C4-2B (cell line): ENCODE data around the gene CMBL.

Source experiments
- ZFX ChIP-seq: fragments of 450-650 bp; IDR thresholded peaks from 2 replicates; pipeline ENCODE4 v1.6.1; 2017
- TF ChIP-seq, protein P1 (sequence below): fragments of 450-650 bp; conservative IDR thresholded peaks from 2 replicates; pipeline ENCODE4 v1.5.1; 2017; ENCODE audit warnings: mild to moderate bottlenecking

DNA sequence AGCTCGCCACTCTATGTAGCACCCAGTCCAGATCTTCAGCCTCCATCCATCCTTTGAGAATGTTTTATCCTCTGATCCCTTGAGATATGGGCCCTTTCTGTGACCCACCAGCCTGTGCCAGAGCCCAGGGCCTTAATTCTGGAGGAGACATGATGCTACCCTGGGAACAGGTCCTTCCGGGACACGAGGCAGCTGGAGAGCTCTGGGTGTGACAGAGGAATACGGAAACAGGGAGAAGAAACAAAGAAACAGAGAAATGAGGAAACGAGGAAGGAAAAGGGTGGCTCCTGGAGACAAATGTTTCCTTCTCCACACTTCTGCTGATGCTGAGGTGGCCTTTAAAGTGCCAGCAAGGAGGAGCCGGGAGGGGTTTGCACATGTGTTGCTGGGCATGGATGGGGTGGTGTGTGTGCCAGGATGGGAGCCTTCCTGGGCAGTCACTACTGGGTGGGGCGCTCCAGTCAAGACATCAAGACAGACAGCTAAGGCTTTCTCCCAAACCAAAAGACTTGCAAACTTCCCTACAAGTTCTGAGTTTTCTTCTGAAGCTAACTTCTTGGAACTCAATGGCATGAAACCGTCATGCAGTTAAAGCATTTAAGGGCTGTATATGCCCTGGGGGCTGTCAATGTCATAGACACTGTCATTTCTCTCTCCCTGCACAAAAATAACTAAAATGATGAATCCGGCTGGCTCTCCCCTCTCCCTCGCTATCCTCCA is 23.0 kb upstream of the CMBL start:
- TF ChIP-seq, protein P1, sequence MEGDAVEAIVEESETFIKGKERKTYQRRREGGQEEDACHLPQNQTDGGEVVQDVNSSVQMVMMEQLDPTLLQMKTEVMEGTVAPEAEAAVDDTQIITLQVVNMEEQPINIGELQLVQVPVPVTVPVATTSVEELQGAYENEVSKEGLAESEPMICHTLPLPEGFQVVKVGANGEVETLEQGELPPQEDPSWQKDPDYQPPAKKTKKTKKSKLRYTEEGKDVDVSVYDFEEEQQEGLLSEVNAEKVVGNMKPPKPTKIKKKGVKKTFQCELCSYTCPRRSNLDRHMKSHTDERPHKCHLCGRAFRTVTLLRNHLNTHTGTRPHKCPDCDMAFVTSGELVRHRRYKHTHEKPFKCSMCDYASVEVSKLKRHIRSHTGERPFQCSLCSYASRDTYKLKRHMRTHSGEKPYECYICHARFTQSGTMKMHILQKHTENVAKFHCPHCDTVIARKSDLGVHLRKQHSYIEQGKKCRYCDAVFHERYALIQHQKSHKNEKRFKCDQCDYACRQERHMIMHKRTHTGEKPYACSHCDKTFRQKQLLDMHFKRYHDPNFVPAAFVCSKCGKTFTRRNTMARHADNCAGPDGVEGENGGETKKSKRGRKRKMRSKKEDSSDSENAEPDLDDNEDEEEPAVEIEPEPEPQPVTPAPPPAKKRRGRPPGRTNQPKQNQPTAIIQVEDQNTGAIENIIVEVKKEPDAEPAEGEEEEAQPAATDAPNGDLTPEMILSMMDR, result no peak
- no peak for TF ChIP-seq ZFX
